ENCODE results near the gene OR2V1.
"Not testable (repeated sequence)": the region's sequence is repeated elsewhere in the genome, so short reads cannot be mapped to it uniquely, and the experiment has no call there.

Gene OR2V1

DNA sequence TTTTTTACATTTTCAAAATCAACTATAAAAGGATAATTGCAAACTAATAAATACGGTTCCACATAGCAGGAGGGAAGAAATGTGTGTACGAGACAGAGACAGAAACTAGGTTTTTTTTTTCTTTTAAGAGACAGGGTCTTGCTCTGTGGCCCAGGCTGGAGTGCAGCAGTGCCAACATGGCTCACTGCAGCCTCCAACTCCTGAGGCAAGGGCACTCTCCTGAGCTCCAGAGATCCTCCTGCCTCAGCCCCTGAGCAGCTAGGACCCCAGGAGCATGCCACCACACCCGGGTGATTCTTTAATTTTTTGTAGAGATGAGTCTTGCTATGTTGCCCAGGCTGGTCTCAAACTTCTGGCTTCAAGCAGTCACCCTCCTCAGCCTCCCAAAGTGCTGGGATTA, 2.1 kb upstream of the OR2V1 start:
- H3K4me3 ChIP-seq (ENCODE audit: low read depth, low read length): no peak overlapping the region
- DNase-seq (ENCODE audit: low read depth): no peak
- TF ChIP-seq CTCF (conservative IDR thresholded peaks at IDR 0.05; ENCODE audit: low read depth, low read length): no peak

DNA sequence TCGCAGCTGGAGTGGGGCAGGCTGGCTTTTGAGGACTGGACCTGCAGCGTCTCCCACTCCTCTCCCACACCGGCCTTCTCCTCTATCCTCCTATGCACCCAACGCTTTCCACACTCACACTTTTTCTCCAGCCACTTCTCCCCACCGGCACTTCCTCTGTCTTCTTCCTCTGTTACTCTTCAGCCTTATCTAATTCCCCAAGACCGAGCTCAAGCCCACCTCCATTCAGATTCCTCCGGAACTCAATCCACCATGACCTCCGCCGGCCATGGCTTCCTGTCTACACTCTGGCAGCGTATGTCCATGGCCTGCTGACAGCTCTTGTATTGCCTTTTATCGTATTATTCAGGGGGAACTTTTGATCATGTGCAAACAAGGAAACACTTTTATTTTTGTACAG, 545 bp upstream of the OR2V1 start:
- H3K4me3 ChIP-seq (ENCODE audit: low read depth, low read length): no peak overlapping the region
- TF ChIP-seq CTCF (conservative IDR thresholded peaks at IDR 0.05; ENCODE audit: low read depth, low read length): no peak
- no peak for DNase-seq (ENCODE audit: low read depth)

- not testable (repeated sequence) for H3K4me3 ChIP-seq (ENCODE audit: low read depth, low read length); DNase-seq (ENCODE audit: low read depth)
Observed at GRCh38 chr5:181130081-181130480, 888 bp downstream of the OR2V1 start.

DNA sequence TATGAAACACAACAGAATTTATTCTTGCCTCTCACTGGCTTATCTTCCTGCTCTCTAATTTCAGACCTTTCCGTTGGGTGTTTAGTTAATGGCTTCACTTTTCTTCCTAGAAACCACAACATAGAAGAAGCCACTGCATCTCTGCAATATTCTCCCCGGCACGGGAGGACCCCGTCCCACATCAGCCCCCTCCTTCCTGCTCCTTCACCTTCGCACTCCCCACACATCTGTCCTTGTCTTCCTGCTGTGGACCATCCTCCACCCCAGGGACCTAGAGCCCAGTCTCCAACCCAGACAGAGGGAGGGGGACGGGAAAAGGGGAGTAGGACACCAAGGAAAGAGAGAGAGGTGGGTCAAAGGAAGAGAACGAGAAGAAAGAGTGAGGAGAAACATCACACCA, 1.4 kb downstream of the OR2V1 start:
- no peak overlapping the region for H3K4me3 ChIP-seq (ENCODE audit: low read depth, low read length)
- DNase-seq (ENCODE audit: low read depth): no peak
- no peak for TF ChIP-seq CTCF (conservative IDR thresholded peaks at IDR 0.05; ENCODE audit: low read depth, low read length)

- no peak overlapping the region for H3K4me3 ChIP-seq (ENCODE audit: low read depth, low read length)
- no peak for TF ChIP-seq CTCF (conservative IDR thresholded peaks at IDR 0.05; ENCODE audit: low read depth, low read length)
- no peak for DNase-seq (ENCODE audit: low read depth)
Observed at GRCh38 chr5:181127907-181128626, 2.9 kb downstream of the OR2V1 start.

DNA sequence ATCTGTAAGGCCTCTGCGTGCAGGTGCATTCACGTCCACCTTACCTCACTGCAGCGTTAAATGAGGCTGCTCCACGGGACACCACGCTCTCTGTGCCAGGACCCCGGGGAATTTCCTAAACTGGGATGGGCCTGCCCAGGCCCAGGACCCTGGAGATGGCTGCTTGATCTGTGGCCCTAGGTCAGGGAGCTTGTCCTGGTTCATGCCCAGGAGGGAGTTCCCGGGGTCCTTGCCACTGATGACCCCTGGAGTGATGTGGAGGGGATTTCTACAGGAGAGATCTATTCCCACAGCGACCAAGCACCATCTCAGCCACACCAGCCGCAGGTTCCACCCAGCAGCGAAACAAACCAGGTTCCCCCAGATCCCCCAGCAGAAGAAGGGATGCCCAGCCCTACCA, 3.5 kb downstream of the OR2V1 start:
- H3K4me3 ChIP-seq (ENCODE audit: low read depth, low read length): no peak overlapping the region
- TF ChIP-seq CTCF (conservative IDR thresholded peaks at IDR 0.05; ENCODE audit: low read depth, low read length): no peak
- no peak for DNase-seq (ENCODE audit: low read depth)

DNA sequence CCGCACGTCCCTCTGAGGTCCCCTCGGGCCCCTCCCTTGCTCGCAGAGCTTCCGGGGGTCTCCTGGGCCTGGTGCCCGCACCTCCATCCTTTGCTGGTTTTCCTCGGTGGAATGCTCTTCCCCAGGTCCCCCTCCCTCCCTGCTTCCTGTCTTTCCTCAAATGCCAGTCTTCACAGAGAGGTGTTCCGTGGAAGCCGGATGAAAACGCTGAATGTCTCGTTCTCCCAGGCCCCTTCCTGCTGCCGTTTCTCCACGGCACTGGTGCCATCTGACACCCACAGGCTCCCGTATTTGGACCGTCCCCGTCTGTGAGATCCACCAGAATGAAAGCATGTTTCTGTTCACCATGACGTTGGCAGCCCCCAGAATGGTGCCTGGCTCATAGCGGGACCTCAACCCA, 4.1 kb downstream of the OR2V1 start:
- no peak for TF ChIP-seq CTCF (conservative IDR thresholded peaks at IDR 0.05; ENCODE audit: low read depth, low read length)
- H3K4me3 ChIP-seq (ENCODE audit: low read depth, low read length): no peak overlapping the region
- no peak for DNase-seq (ENCODE audit: low read depth)

All from choroid plexus epithelial cell (primary cell).